K562 (cell line): ENCODE data around the gene CCDC28B. TPM values are rescaled to one million over a fixed set of nuclear protein-coding genes. Genes with fewer than 3 reads are reported as not detected.

ENCODE experiments used
- polyA plus RNA-seq, 8 experiments: library from polyadenylated mRNA; depleted of rRNA in 4 of 8; stranded (reverse) in 5 of 8; unstranded in 3 of 8; fragments of >200 nt; fragmentation: Nextera tagmentation in 2 of 8; fragmentation: Illumina TruSeq in 1 of 8; extraction: Ambion mirVana in 2 of 8; extraction: Trizol in 1 of 8; gene quantifications; 2 replicates each; pipeline versions ENCODE4 v1.2.1 to v1.2.3, GENCODE V29; 2011 to 2014; ENCODE audit warnings: inconsistent platforms in 1 of 8, missing spikeins in 1 of 8
- total RNA-seq, 7 experiments: library from RNA; depleted of rRNA in 6 of 7; stranded (reverse); fragments of >200 nt in 6 of 7; fragmentation: Illumina TruSeq in 2 of 7; extraction: Trizol in 2 of 7; gene quantifications; 2 replicates each; pipeline versions ENCODE4 v1.2.1 to v1.2.3, GENCODE V29; 2011 to 2021; ENCODE audit warnings: low replicate concordance in 1 of 7

The CCDC28B gene
- total and polyA plus RNA-seq, 9 of the 15 experiments (the other 6 are each of a cell fraction or from before 2014, with no cell fraction given): 5.7 to 54.5 (median 31.7) TPM

Other genes with a start within 250 kb of the CCDC28B start
Only the 7 nearest of the 15 such genes appear.
- 38.6 and 51.4 TPM in 2 replicates for gene TXLNA, start 20.9 kb upstream of the CCDC28B start, total RNA-seq (2014; rRNA removed)
- 33.0 and 33.5 TPM in 2 replicates for gene TXLNA, start 20.9 kb upstream of the CCDC28B start, total RNA-seq (2014; rRNA removed; fragmentation: Illumina TruSeq; extraction: Trizol)
- gene TXLNA, start 20.9 kb upstream of the CCDC28B start, total RNA-seq (2015; rRNA removed; fragmentation: Illumina TruSeq; extraction: Trizol): 46.4 TPM in 2 replicates
- 50.2 and 54.5 TPM in 2 replicates for gene TXLNA, start 20.9 kb upstream of the CCDC28B start, total RNA-seq (2021)
- gene TXLNA, start 20.9 kb upstream of the CCDC28B start, polyA plus RNA-seq (2011; rRNA removed): 39.3 and 42.9 TPM in 2 replicates
- gene TXLNA, start 20.9 kb upstream of the CCDC28B start, polyA plus RNA-seq (2014; fragmentation: Illumina TruSeq; extraction: Trizol): 39.4 and 40.9 TPM in 2 replicates
- gene TXLNA, start 20.9 kb upstream of the CCDC28B start, polyA plus RNA-seq (2014; fragmentation: Nextera tagmentation; extraction: Ambion mirVana): 10 to 100 TPM in 1 of 2 experiments, 1 to 10 TPM in 1; 9.2 to 15.2 TPM
- gene TXLNA, start 20.9 kb upstream of the CCDC28B start, polyA plus RNA-seq (2014; rRNA removed): 43.6 and 46.7 TPM in 2 replicates
- 12.4 and 12.6 TPM in 2 replicates for gene IQCC, start 5.1 kb downstream of the CCDC28B start, total RNA-seq (2014; rRNA removed)
- gene IQCC, start 5.1 kb downstream of the CCDC28B start, total RNA-seq (2014; rRNA removed; fragmentation: Illumina TruSeq; extraction: Trizol): 10.6 and 11.5 TPM in 2 replicates
- 12.7 and 13.2 TPM in 2 replicates for gene IQCC, start 5.1 kb downstream of the CCDC28B start, total RNA-seq (2015; rRNA removed; fragmentation: Illumina TruSeq; extraction: Trizol)
- 6.6 and 8.1 TPM in 2 replicates for gene IQCC, start 5.1 kb downstream of the CCDC28B start, total RNA-seq (2021)
- gene IQCC, start 5.1 kb downstream of the CCDC28B start, polyA plus RNA-seq (2011; rRNA removed): 10.6 and 10.7 TPM in 2 replicates
- gene IQCC, start 5.1 kb downstream of the CCDC28B start, polyA plus RNA-seq (2014; fragmentation: Illumina TruSeq; extraction: Trizol): 14.9 and 16.5 TPM in 2 replicates
- gene IQCC, start 5.1 kb downstream of the CCDC28B start, polyA plus RNA-seq (2014; fragmentation: Nextera tagmentation; extraction: Ambion mirVana): 10 to 100 TPM in 1 of 2 experiments, 1 to 10 TPM in 1; 8.4 to 10.4 TPM
- gene IQCC, start 5.1 kb downstream of the CCDC28B start, polyA plus RNA-seq (2014; rRNA removed): 12.4 and 13.9 TPM in 2 replicates
- gene DCDC2B, start 8.5 kb downstream of the CCDC28B start, total RNA-seq (2014; rRNA removed): not detected in 2 replicates
- gene DCDC2B, start 8.5 kb downstream of the CCDC28B start, total RNA-seq (2014; rRNA removed; fragmentation: Illumina TruSeq; extraction: Trizol): not detected in 2 replicates
- not detected in 2 replicates for gene DCDC2B, start 8.5 kb downstream of the CCDC28B start, total RNA-seq (2015; rRNA removed; fragmentation: Illumina TruSeq; extraction: Trizol)
- gene DCDC2B, start 8.5 kb downstream of the CCDC28B start, total RNA-seq (2021): not detected in 2 replicates
- gene DCDC2B, start 8.5 kb downstream of the CCDC28B start, polyA plus RNA-seq (2011; rRNA removed): not detected in 2 replicates
- gene DCDC2B, start 8.5 kb downstream of the CCDC28B start, polyA plus RNA-seq (2014; fragmentation: Illumina TruSeq; extraction: Trizol): not detected in 2 replicates
- gene DCDC2B, start 8.5 kb downstream of the CCDC28B start, polyA plus RNA-seq (2014; fragmentation: Nextera tagmentation; extraction: Ambion mirVana): not detected
- gene DCDC2B, start 8.5 kb downstream of the CCDC28B start, polyA plus RNA-seq (2014; rRNA removed): not detected in 2 replicates
- gene TMEM234, start 21.8 kb downstream of the CCDC28B start, total RNA-seq (2014; rRNA removed): 5.0 and 8.6 TPM in 2 replicates
- gene TMEM234, start 21.8 kb downstream of the CCDC28B start, total RNA-seq (2014; rRNA removed; fragmentation: Illumina TruSeq; extraction: Trizol): 8.3 and 8.4 TPM in 2 replicates
- 7.6 and 7.8 TPM in 2 replicates for gene TMEM234, start 21.8 kb downstream of the CCDC28B start, total RNA-seq (2015; rRNA removed; fragmentation: Illumina TruSeq; extraction: Trizol)
- gene TMEM234, start 21.8 kb downstream of the CCDC28B start, total RNA-seq (2021): 12.1 and 14.1 TPM in 2 replicates
- 7.7 and 9.0 TPM in 2 replicates for gene TMEM234, start 21.8 kb downstream of the CCDC28B start, polyA plus RNA-seq (2011; rRNA removed)
- gene TMEM234, start 21.8 kb downstream of the CCDC28B start, polyA plus RNA-seq (2014; fragmentation: Illumina TruSeq; extraction: Trizol): 7.2 and 7.3 TPM in 2 replicates
- gene TMEM234, start 21.8 kb downstream of the CCDC28B start, polyA plus RNA-seq (2014; fragmentation: Nextera tagmentation; extraction: Ambion mirVana): 1 to 10 TPM; 6.2 to 6.8 TPM
- 10.4 and 12.9 TPM in 2 replicates for gene TMEM234, start 21.8 kb downstream of the CCDC28B start, polyA plus RNA-seq (2014; rRNA removed)
- gene EIF3I, start 21.8 kb downstream of the CCDC28B start, total RNA-seq (2014; rRNA removed): 472 and 537 TPM in 2 replicates
- 678 and 704 TPM in 2 replicates for gene EIF3I, start 21.8 kb downstream of the CCDC28B start, total RNA-seq (2014; rRNA removed; fragmentation: Illumina TruSeq; extraction: Trizol)
- 535 and 541 TPM in 2 replicates for gene EIF3I, start 21.8 kb downstream of the CCDC28B start, total RNA-seq (2015; rRNA removed; fragmentation: Illumina TruSeq; extraction: Trizol)
- 383 and 414 TPM in 2 replicates for gene EIF3I, start 21.8 kb downstream of the CCDC28B start, total RNA-seq (2021)
- 527 and 635 TPM in 2 replicates for gene EIF3I, start 21.8 kb downstream of the CCDC28B start, polyA plus RNA-seq (2011; rRNA removed)
- 942 and 1,045 TPM in 2 replicates for gene EIF3I, start 21.8 kb downstream of the CCDC28B start, polyA plus RNA-seq (2014; fragmentation: Illumina TruSeq; extraction: Trizol)
- gene EIF3I, start 21.8 kb downstream of the CCDC28B start, polyA plus RNA-seq (2014; fragmentation: Nextera tagmentation; extraction: Ambion mirVana): 1,000 to 10,000 TPM; 1,337 to 1,526 TPM
- gene EIF3I, start 21.8 kb downstream of the CCDC28B start, polyA plus RNA-seq (2014; rRNA removed): 477 and 567 TPM in 2 replicates
- gene FAM167B, start 46.6 kb downstream of the CCDC28B start, total RNA-seq (2014; rRNA removed): not detected in 2 replicates
- gene FAM167B, start 46.6 kb downstream of the CCDC28B start, total RNA-seq (2014; rRNA removed; fragmentation: Illumina TruSeq; extraction: Trizol): not detected in 2 replicates
- gene FAM167B, start 46.6 kb downstream of the CCDC28B start, total RNA-seq (2015; rRNA removed; fragmentation: Illumina TruSeq; extraction: Trizol): not detected in 2 replicates
- gene FAM167B, start 46.6 kb downstream of the CCDC28B start, total RNA-seq (2021): not detected in 2 replicates
- not detected in 2 replicates for gene FAM167B, start 46.6 kb downstream of the CCDC28B start, polyA plus RNA-seq (2011; rRNA removed)
- not detected in 2 replicates for gene FAM167B, start 46.6 kb downstream of the CCDC28B start, polyA plus RNA-seq (2014; fragmentation: Illumina TruSeq; extraction: Trizol)
- not detected for gene FAM167B, start 46.6 kb downstream of the CCDC28B start, polyA plus RNA-seq (2014; fragmentation: Nextera tagmentation; extraction: Ambion mirVana)
- gene FAM167B, start 46.6 kb downstream of the CCDC28B start, polyA plus RNA-seq (2014; rRNA removed): not detected in 2 replicates
- 0.08 TPM in 1 of 2 replicates, not detected in the other for gene LCK, start 50.7 kb downstream of the CCDC28B start, total RNA-seq (2014; rRNA removed)
- 0.13 TPM in 1 of 2 replicates, not detected in the other for gene LCK, start 50.7 kb downstream of the CCDC28B start, total RNA-seq (2014; rRNA removed; fragmentation: Illumina TruSeq; extraction: Trizol)
- gene LCK, start 50.7 kb downstream of the CCDC28B start, total RNA-seq (2015; rRNA removed; fragmentation: Illumina TruSeq; extraction: Trizol): not detected in 2 replicates
- 0.38 and 0.47 TPM in 2 replicates for gene LCK, start 50.7 kb downstream of the CCDC28B start, total RNA-seq (2021)
- not detected in 2 replicates for gene LCK, start 50.7 kb downstream of the CCDC28B start, polyA plus RNA-seq (2011; rRNA removed)
- gene LCK, start 50.7 kb downstream of the CCDC28B start, polyA plus RNA-seq (2014; fragmentation: Illumina TruSeq; extraction: Trizol): 0.04 TPM in 1 of 2 replicates, not detected in the other
- not detected for gene LCK, start 50.7 kb downstream of the CCDC28B start, polyA plus RNA-seq (2014; fragmentation: Nextera tagmentation; extraction: Ambion mirVana)
- gene LCK, start 50.7 kb downstream of the CCDC28B start, polyA plus RNA-seq (2014; rRNA removed): 0.13 TPM in 1 of 2 replicates, not detected in the other